KMS-11 (cell line): ENCODE results near the gene ARRDC1.

Experiments
- H2AFZ ChIP-seq: fragments of 200-600 bp; sonication (generic); 2 replicates; pipeline ENCODE4 v1.6.1; 2016; ENCODE audit warnings: antibody characterized with exemption, mixed run types, low read depth
- H3K27ac ChIP-seq: fragments of 200-600 bp; sonication (generic); 2 replicates; pipeline ENCODE4 v1.6.1; 2016; ENCODE audit warnings: mild to moderate bottlenecking, mixed run types
- H3K27me3 ChIP-seq: fragments of 200-600 bp; sonication (generic); 2 replicates; pipeline ENCODE4 v1.6.1; 2017; ENCODE audit warnings: mild to moderate bottlenecking, low read depth, mixed run types, moderate library complexity; ENCODE audit not compliant: insufficient read depth
- H3K36me3 ChIP-seq: fragments of 200-600 bp; sonication (generic); 2 replicates; pipeline ENCODE4 v1.6.1; 2017; ENCODE audit warnings: mild to moderate bottlenecking, mixed run types; ENCODE audit not compliant: insufficient read depth
- H3K4me1 ChIP-seq: fragments of 200-600 bp; sonication (generic); 2 replicates; pipeline ENCODE4 v1.6.1; 2016; ENCODE audit warnings: mild to moderate bottlenecking, low read depth, mixed run types; ENCODE audit not compliant: poor library complexity, severe bottlenecking
- H3K4me2 ChIP-seq: fragments of 200-600 bp; sonication (generic); 2 replicates; pipeline ENCODE4 v1.7.0; 2016; ENCODE audit warnings: mild to moderate bottlenecking, mixed run types
- H3K4me3 ChIP-seq: fragments of 200-600 bp; sonication (generic); IDR thresholded peaks from 2 replicates; pipeline ENCODE4 v1.6.1; 2017; ENCODE audit warnings: low read depth, low read length, mixed read lengths; ENCODE audit not compliant: insufficient read depth
- H3K79me2 ChIP-seq: fragments of 200-600 bp; sonication (generic); 2 replicates; pipeline ENCODE4 v1.6.1; 2016; ENCODE audit warnings: low read depth, mixed run types; ENCODE audit not compliant: insufficient read depth
- H3K9ac ChIP-seq: fragments of 200-600 bp; sonication (generic); 2 replicates; pipeline ENCODE4 v1.6.1; 2016; ENCODE audit warnings: mild to moderate bottlenecking, mixed run types
- H4K20me1 ChIP-seq: fragments of 200-600 bp; sonication (generic); 2 replicates; pipeline ENCODE4 v1.6.1; 2016; ENCODE audit warnings: mild to moderate bottlenecking, mixed run types; ENCODE audit not compliant: insufficient read depth
- CTCF ChIP-seq: fragments of 200-600 bp; sonication (generic); conservative IDR thresholded peaks from 2 replicates; pipeline ENCODE4 v1.6.1; 2017; ENCODE audit warnings: low read depth, mild to moderate bottlenecking, antibody characterized with exemption, low read length, moderate library complexity, mixed read lengths

Gene ARRDC1

GRCh38 chr9:137647096-137647714, 41.7 kb downstream of the ARRDC1 start:
- Histone ChIP-seq H3K4me3 (no peak overlapping the region), H2AFZ (no peak overlapping the region), H3K79me2 (peaks cover 47% of the 10 kb centered on the region; the same call in 1 of the 2 replicates), H3K36me3 (no peaks in the 10 kb centered on the region), H4K20me1 (no peaks in the 10 kb centered on the region), H3K27ac (no peak overlapping the region), H3K4me1 (no peaks in the 10 kb centered on the region), H3K27me3 (no peaks in the 10 kb centered on the region), H3K9ac (no peak overlapping the region), H3K4me2 (no peak overlapping the region)
- no peak for TF ChIP-seq CTCF

DNA sequence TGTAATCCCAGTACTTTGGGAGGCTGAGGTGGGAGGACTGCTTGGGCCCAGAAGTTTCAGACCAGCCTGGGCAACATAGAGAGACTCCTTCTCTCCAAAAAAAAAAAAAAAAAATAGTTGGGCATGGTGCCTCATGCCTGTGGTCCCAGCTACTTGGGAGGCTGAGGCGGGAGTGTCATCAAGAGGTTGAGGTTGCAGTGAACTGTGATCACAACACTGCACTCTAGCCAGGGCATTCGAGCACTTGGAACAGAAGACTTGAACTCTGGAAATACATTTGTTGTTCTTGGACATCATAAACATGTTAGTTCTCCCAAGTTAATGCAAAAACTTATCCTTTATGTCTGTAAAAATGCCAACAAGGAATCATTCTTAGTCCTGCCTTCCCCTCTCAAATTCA, 42.9 kb downstream of the ARRDC1 start:
- Histone ChIP-seq H3K27me3 (no peaks in the 10 kb centered on the region), H4K20me1 (no peaks in the 10 kb centered on the region), H3K9ac (no peak overlapping the region), H3K4me2 (no peak overlapping the region), H3K27ac (no peak overlapping the region), H3K79me2 (peaks cover 39% of the 10 kb centered on the region; the same call in 1 of the 2 replicates), H3K4me1 (no peaks in the 10 kb centered on the region), H2AFZ (no peak overlapping the region), H3K36me3 (no peaks in the 10 kb centered on the region), H3K4me3 (no peak overlapping the region)
- TF ChIP-seq CTCF: no peak

GRCh38 chr9:137649553-137649952, 44.1 kb downstream of the ARRDC1 start:
- H3K4me2 ChIP-seq: no peak overlapping the region
- H3K27me3 ChIP-seq: no peaks in the 10 kb centered on the region
- TF ChIP-seq CTCF: no peak
- H3K36me3 ChIP-seq: no peaks in the 10 kb centered on the region
- no peak overlapping the region for H3K4me3 ChIP-seq
- H2AFZ ChIP-seq: no peak overlapping the region
- no peaks in the 10 kb centered on the region for H4K20me1 ChIP-seq
- H3K79me2 ChIP-seq: peaks cover 33% of the 10 kb centered on the region; the same call in 1 of the 2 replicates
- no peak overlapping the region for H3K27ac ChIP-seq
- H3K9ac ChIP-seq: no peak overlapping the region
- no peaks in the 10 kb centered on the region for H3K4me1 ChIP-seq

DNA sequence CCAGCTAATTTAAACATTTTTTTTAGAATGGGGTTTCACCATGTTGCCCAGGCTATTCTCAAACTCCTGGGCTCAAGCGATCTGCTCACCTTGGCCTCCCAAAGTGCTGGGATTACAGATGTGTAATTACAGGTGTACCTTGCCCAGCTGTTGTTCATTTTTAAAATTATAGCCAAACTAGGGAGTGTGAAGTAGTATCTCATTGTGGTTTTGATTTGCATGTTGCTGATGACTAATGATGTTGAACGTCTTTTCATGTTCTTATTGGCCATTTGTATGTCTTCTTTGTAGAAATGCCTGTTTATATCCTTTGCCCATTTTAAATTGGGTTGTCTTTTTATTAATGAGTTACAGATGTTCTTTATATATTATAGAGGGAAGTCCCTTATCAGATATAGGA, 44.8 kb downstream of the ARRDC1 start:
- H3K4me2 ChIP-seq: no peak overlapping the region
- H4K20me1 ChIP-seq: no peaks in the 10 kb centered on the region
- H3K27me3 ChIP-seq: no peaks in the 10 kb centered on the region
- no peak overlapping the region for H3K4me3 ChIP-seq
- H3K79me2 ChIP-seq: peaks cover 33% of the 10 kb centered on the region; the same call in 1 of the 2 replicates
- no peak overlapping the region for H2AFZ ChIP-seq
- no peaks in the 10 kb centered on the region for H3K36me3 ChIP-seq
- no peak for TF ChIP-seq CTCF
- no peak overlapping the region for H3K9ac ChIP-seq
- H3K4me1 ChIP-seq: no peaks in the 10 kb centered on the region
- no peak overlapping the region for H3K27ac ChIP-seq
